B cell (primary cell): ENCODE results near the gene GPR146. TPM values are rescaled to one million over a fixed set of nuclear protein-coding genes. Genes with fewer than 3 reads are reported as not detected.

ENCODE experiments used
- ATAC-seq: fragments of 200-7000 bp; cut with Tn5 transposase; one replicate; pipeline ENCODE4 v1.10.0; 2021; ENCODE audit warnings: low read depth, mild to moderate bottlenecking, moderate number of reproducible peaks, moderate library complexity
- CTCF ChIA-PET: fragments of 350-600 bp; sonication (Branson Sonifier 250); formaldehyde crosslinking; loops from one replicate; lab custom pipeline; 2021; ENCODE audit warnings: antibody characterized with exemption, inconsistent platforms; lab: Charles Lee
- POLR2A ChIA-PET: fragments of 350-600 bp; sonication (Branson Sonifier 250); formaldehyde crosslinking; loops from one replicate; lab custom pipeline; 2021; ENCODE audit warnings: antibody characterized with exemption; lab: Charles Lee
- DNase-seq: peaks from one replicate; pipeline ENCODE4 v3.0.0; 2013
- H2AFZ ChIP-seq: 2 replicates; pipeline ENCODE4 v1.6.1; 2012; ENCODE audit warnings: mild to moderate bottlenecking, low read depth, low read length; ENCODE audit not compliant: insufficient read depth, poor library complexity, severe bottlenecking
- H3K27ac ChIP-seq, 2 donors: 1 replicate in 1 of 2; 2 replicates in 1 of 2; pipeline ENCODE4 v1.5.1; 2012 to 2013; ENCODE audit warnings: low read length in 2 of 2, mild to moderate bottlenecking in 2 of 2, moderate library complexity in 1 of 2
- H3K27me3 ChIP-seq, 4 experiments: fragments of 200-600 bp in 1 of 4; sonication (generic) in 1 of 4; replicated peaks in 1 of 4; 1 replicate in 2 of 4; 2 replicates in 2 of 4; pipeline versions ENCODE4 v1.6.1 to v1.7.0; 2013 to 2016; ENCODE audit warnings: low read length in 3 of 4, mild to moderate bottlenecking in 2 of 4, mixed read lengths in 1 of 4, moderate library complexity in 1 of 4; ENCODE audit not compliant: insufficient read depth in 4 of 4, control insufficient read depth in 3 of 4; ENCODE audit errors: control extremely low read depth in 1 of 4
- H3K36me3 ChIP-seq, 2 experiments: replicated peaks in 1 of 2; 1 replicate in 1 of 2; 2 replicates in 1 of 2; pipeline versions ENCODE4 v1.6.1 to v1.7.1; 2013; ENCODE audit warnings: low read length in 1 of 2; ENCODE audit not compliant: insufficient read depth in 2 of 2, control insufficient read depth in 1 of 2; ENCODE audit errors: control extremely low read depth in 1 of 2, extremely low read depth in 1 of 2
- H3K4me1 ChIP-seq, 2 donors: fragments of 200-600 bp in 1 of 2; sonication (generic) in 1 of 2; 1 replicate in 1 of 2; 2 replicates in 1 of 2; pipeline versions ENCODE4 v1.5.1 to v1.6.1; 2013 to 2017; ENCODE audit warnings: low read length in 2 of 2; ENCODE audit not compliant: control insufficient read depth in 2 of 2, insufficient read depth in 2 of 2
- H3K4me2 ChIP-seq: replicated peaks from 2 replicates; pipeline ENCODE3; 2012; ENCODE audit warnings: mild to moderate bottlenecking, low read depth, low read length; ENCODE audit not compliant: poor library complexity, severe bottlenecking
- H3K4me3 ChIP-seq, 5 experiments: fragments of 200-600 bp in 1 of 5; sonication (generic) in 1 of 5; 1 replicate in 3 of 5; 2 replicates in 2 of 5; pipeline versions ENCODE4 v1.5.1 to v1.7.0; 2011 to 2016; ENCODE audit warnings: low read length in 4 of 5, mild to moderate bottlenecking in 4 of 5, low read depth in 2 of 5, control low read depth in 1 of 5, moderate library complexity in 1 of 5; ENCODE audit not compliant: insufficient read depth in 1 of 5; ENCODE audit errors: control extremely low read depth in 1 of 5, extremely low read depth in 1 of 5
- H3K79me2 ChIP-seq: fragments of 200-600 bp; sonication (generic); one replicate; pipeline ENCODE4 v1.6.0; 2016; ENCODE audit warnings: low read length; ENCODE audit not compliant: control insufficient read depth, insufficient read depth
- H3K9ac ChIP-seq: fragments of 200-600 bp; sonication (generic); 2 replicates; pipeline ENCODE4 v1.6.1; 2017; ENCODE audit warnings: mild to moderate bottlenecking, low read length, moderate library complexity
- H3K9me3 ChIP-seq, 3 donors: one replicate each; pipeline versions ENCODE4 v1.6.1 to v1.7.1; 2013; ENCODE audit warnings: low read length in 2 of 3; ENCODE audit not compliant: control insufficient read depth in 2 of 3, insufficient read depth in 1 of 3; ENCODE audit errors: control extremely low read depth in 1 of 3
- H4K20me1 ChIP-seq: 2 replicates; pipeline ENCODE4 v1.6.0; 2012; ENCODE audit warnings: mild to moderate bottlenecking, low read length; ENCODE audit not compliant: insufficient read depth, control insufficient read depth, poor library complexity, severe bottlenecking
- H3K27ac Mint-ChIP-seq: one replicate; pipeline ENCODE4 v1.8.0; 2021; ENCODE audit warnings: mixed read lengths
- H3K27me3 Mint-ChIP-seq: one replicate; pipeline ENCODE4 v1.8.0; 2021; ENCODE audit warnings: mixed read lengths
- H3K4me1 Mint-ChIP-seq: one replicate; pipeline ENCODE4 v1.8.0; 2021; ENCODE audit warnings: mixed read lengths
- H3K4me3 Mint-ChIP-seq: one replicate; pipeline ENCODE4 v1.8.0; 2021; ENCODE audit warnings: mixed read lengths
- H3K9me3 Mint-ChIP-seq: one replicate; pipeline ENCODE4 v1.8.0; 2022; ENCODE audit warnings: mixed read lengths; ENCODE audit not compliant: insufficient read depth
- CTCF ChIP-seq: fragments of 200-600 bp; IDR thresholded peaks from one replicate; pipeline ENCODE4 v1.8.0; 2022; ENCODE audit warnings: antibody characterized with exemption, mild to moderate bottlenecking
- EZH2 ChIP-seq: IDR thresholded peaks from 2 replicates; pipeline ENCODE4 v1.6.1; 2012; ENCODE audit warnings: borderline replicate concordance, low read depth, mild to moderate bottlenecking, moderate library complexity, low read length; ENCODE audit not compliant: insufficient read depth, poor library complexity, severe bottlenecking
- WGBS: methylation state at CpG from one replicate; pipeline ENCODE4 v1.1.5; 2013; ENCODE audit warnings: missing lambda C conversion rate; ENCODE audit not compliant: insufficient coverage; 5-methylcytosine and 5-hydroxymethylcytosine counted together
- intact Hi-C: fragments of 100-400 bp; cut with micrococcal nuclease; formaldehyde crosslinking; loops from one replicate; pipeline ENCODE4 v1.10.0; 2022
- polyA plus RNA-seq: library from polyadenylated mRNA; depleted of rRNA; stranded (reverse); fragments of >200 nt; gene quantifications from 2 replicates; pipeline ENCODE4 v1.2.3, GENCODE V29; 2012
- total RNA-seq, 2 donors: library from RNA; stranded (reverse); fragments of 120-200 nt in 1 of 2; gene quantifications; 1 replicate in 1 of 2; 2 replicates in 1 of 2; pipeline versions ENCODE4 v1.2.3 to v1.2.4, GENCODE V29; 2013 to 2022

The GPR146 gene
- total and polyA plus RNA-seq, 2 donors (not counting 1 experiment from before 2014, with no cell fraction given) = 4.2 to 45.4 TPM

- Histone ChIP-seq H3K27ac (peak overlapping the region; percentile 88 to 90), H3K4me2 (peak overlapping the region; percentile 97), H3K4me3 (peak overlapping the region in 2 of 5 experiments; percentile 20 to 23), H3K9me3 (peaks cover 0 to 38% (median 0%) of the 10 kb centered on the region in 3 donors), H3K9ac (no peak overlapping the region), H2AFZ (no peak overlapping the region), H3K79me2 (peaks cover 50% of the 10 kb centered on the region), H3K27me3 (peaks cover 0 to 2% (median 0%) of the 10 kb centered on the region in 4 experiments), H4K20me1 (peaks cover 57% of the 10 kb centered on the region), H3K4me1 (peaks cover 76 to 86% of the 10 kb centered on the region in 2 donors), H3K36me3 (peaks cover 0 to 21% of the 10 kb centered on the region in 2 experiments)
- Mint-ChIP-seq H3K4me3 (peak overlapping the region; percentile 94), H3K4me1 (peaks cover 73% of the 10 kb centered on the region), H3K27ac (peak overlapping the region; percentile 97), H3K9me3 (no peaks in the 10 kb centered on the region), H3K27me3 (no peaks in the 10 kb centered on the region)
- ATAC-seq (no peak), DNase-seq (no peak)
- TF ChIP-seq CTCF (no peak), EZH2 (no peak)
- intact Hi-C loops = loop anchor here (1.0 to 5.0 kb wide), 7 partner anchors 19 to 115 kb away; partner anchors contain the start of gene GPR146
- WGBS = 95% methylated on average over 24 of the region's 25 CpGs
- ChIA-PET POLR2A (interaction anchor here (0.6 to 2.0 kb wide), 7 partner anchors 13 to 70 kb away, joined by 3 to 15 read pairs (median 4); partner anchors contain the start of gene GPR146), CTCF (interaction anchor here (0.9 to 6.9 kb wide), 9 partner anchors 20 to 151 kb away, joined by 3 to 57 read pairs (median 7); partner anchors contain the start of gene GPR146)
These were observed 19.2 kb upstream of the GPR146 start for GRCh38 chr7:1024876-1025742.
